HCT116 (cell line): Measurements from ENCODE around the gene GATAD1. TPM values are rescaled to one million over a fixed set of nuclear protein-coding genes. Genes with fewer than 3 reads are reported as not detected.

Experiments used
- ATAC-seq: fragments of 200-7000 bp; cut with Tn5 transposase; 2 replicates; pipeline ENCODE4 v1.9.1; 2020; ENCODE audit warnings: mild to moderate bottlenecking, moderate library complexity
- BruUV-seq: library from RNA; stranded (reverse); fragments of 400-500 nt; replicated peaks from 2 replicates; lab custom pipeline; 2021; lab: Mats Ljungman, UMichigan
- CTCF ChIA-PET: fragments of 300-600 bp; sonication (Branson Sonifier 250); formaldehyde crosslinking; loops from one replicate; lab custom pipeline; 2021; ENCODE audit warnings: antibody characterized with exemption; lab: Charles Lee
- POLR2A ChIA-PET: fragments of 300-600, 350-600 bp; sonication (Branson Sonifier 250); formaldehyde crosslinking; loops from one replicate; lab custom pipeline; 2021; ENCODE audit warnings: antibody characterized with exemption; lab: Charles Lee
- RAD21 ChIA-PET, 2 experiments: fragments of 300-600 bp; sonication (Branson Sonifier 250); formaldehyde crosslinking; loops; one replicate each; lab custom pipeline; 2023; ENCODE audit warnings: low total read pairs in 2 of 2; ENCODE audit not compliant: uncharacterized antibody in 2 of 2, unreplicated experiment in 2 of 2, low non-redundant PET in 1 of 2; lab: Charles Lee
- DNase-seq: peaks from one replicate; pipeline ENCODE4 v3.0.0-alpha.2; 2010; ENCODE audit warnings: low read depth, low spot score
- H2AFZ ChIP-seq: fragments of 200-600 bp; shearing (Covaris generic), sonication (generic); 2 replicates; pipeline ENCODE4 v1.6.1; 2017; ENCODE audit warnings: low read depth, mixed run types, mixed read lengths, antibody characterized with exemption, low read length; ENCODE audit not compliant: poor library complexity, severe bottlenecking
- H3K27ac ChIP-seq: 2 replicates; pipeline ENCODE4 v1.5.1; 2012; ENCODE audit warnings: low read depth, low read length
- H3K27me3 ChIP-seq: fragments of 200-600 bp; sonication (generic); 2 replicates; pipeline ENCODE4 v1.6.1; 2016; ENCODE audit warnings: mixed run types, low read length, mixed read lengths; ENCODE audit not compliant: insufficient read depth
- H3K36me3 ChIP-seq, 2 experiments: fragments of 200-500 bp in 1 of 2; fragments of 200-600 bp in 1 of 2; sonication (Bioruptor generic) in 1 of 2; sonication (generic) in 1 of 2; 2 replicates each; pipeline versions ENCODE4 v1.5.1 to v1.6.1; 2014 to 2016; ENCODE audit warnings: low read length in 2 of 2, inconsistent platforms in 1 of 2, mixed read lengths in 1 of 2, mixed run types in 1 of 2; ENCODE audit not compliant: insufficient read depth in 2 of 2, control insufficient read depth in 1 of 2
- H3K4me1 ChIP-seq, 2 experiments: fragments of 200-600 bp in 1 of 2; sonication (generic) in 1 of 2; 2 replicates each; pipeline versions ENCODE4 v1.5.1 to v1.6.1; 2012 to 2017; ENCODE audit warnings: low read length in 2 of 2, inconsistent platforms in 1 of 2, mild to moderate bottlenecking in 1 of 2, mixed read lengths in 1 of 2, mixed run types in 1 of 2, moderate library complexity in 1 of 2; ENCODE audit not compliant: insufficient read depth in 2 of 2, control insufficient read depth in 1 of 2
- H3K4me2 ChIP-seq: fragments of 200-600 bp; sonication (generic); 2 replicates; pipeline ENCODE4 v1.6.1; 2017; ENCODE audit warnings: mixed run types, low read length, mixed read lengths
- H3K4me3 ChIP-seq, 2 experiments: fragments of 200-600 bp in 1 of 2; sonication (generic) in 1 of 2; replicated peaks in 1 of 2; 2 replicates each; pipeline ENCODE4 v1.5.1; 2011 to 2016; ENCODE audit warnings: low read length in 2 of 2, control low read depth in 1 of 2, low read depth in 1 of 2, mild to moderate bottlenecking in 1 of 2, mixed read lengths in 1 of 2, mixed run types in 1 of 2
- H3K79me2 ChIP-seq: fragments of 200-600 bp; sonication (generic); 2 replicates; pipeline ENCODE4 v1.6.1; 2017; ENCODE audit warnings: mild to moderate bottlenecking, mixed run types, low read length, moderate library complexity, mixed read lengths; ENCODE audit not compliant: insufficient read depth
- H3K9ac ChIP-seq: fragments of 200-600 bp; sonication (generic); 2 replicates; pipeline ENCODE4 v1.6.1; 2016; ENCODE audit warnings: low read length, mixed read lengths
- H3K9me2 ChIP-seq: fragments of 200-600 bp; sonication (generic), shearing (Covaris generic); 2 replicates; pipeline ENCODE4 v1.6.1; 2017; ENCODE audit warnings: mixed run types, mild to moderate bottlenecking, moderate library complexity; ENCODE audit not compliant: insufficient read depth
- H3K9me3 ChIP-seq, 2 experiments: fragments of 200-500 bp in 1 of 2; fragments of 200-600 bp in 1 of 2; sonication (Bioruptor generic) in 1 of 2; sonication (generic) in 1 of 2; 2 replicates each; pipeline ENCODE4 v1.6.1; 2014 to 2017; ENCODE audit warnings: low read length in 2 of 2, mixed read lengths in 2 of 2, inconsistent platforms in 1 of 2, low read depth in 1 of 2, mild to moderate bottlenecking in 1 of 2, mixed run types in 1 of 2, moderate library complexity in 1 of 2; ENCODE audit not compliant: control insufficient read depth in 1 of 2, insufficient read depth in 1 of 2
- H4K20me1 ChIP-seq: fragments of 200-600 bp; sonication (generic), shearing (Covaris generic); 2 replicates; pipeline ENCODE4 v1.6.1; 2017; ENCODE audit warnings: mixed run types, mild to moderate bottlenecking, moderate library complexity; ENCODE audit not compliant: insufficient read depth
- ATF3 ChIP-seq: IDR thresholded peaks from 2 replicates; pipeline ENCODE4 v1.6.1; 2012
- CBX3 ChIP-seq: IDR thresholded peaks from 2 replicates; pipeline ENCODE4 v1.6.1; 2012; ENCODE audit warnings: low read depth
- CEBPB ChIP-seq: IDR thresholded peaks from 2 replicates; pipeline ENCODE4 v1.6.1; 2012; ENCODE audit warnings: low read depth
- CTCF ChIP-seq, 3 experiments: fragments of 200-600 bp in 1 of 3; sonication (generic) in 1 of 3; IDR thresholded peaks in 2 of 3; conservative IDR thresholded peaks in 1 of 3; 2 replicates each; pipeline ENCODE4 v1.5.1; 2012 to 2017; ENCODE audit warnings: low read depth in 2 of 3, low read length in 2 of 3, antibody characterized with exemption in 1 of 3, borderline replicate concordance in 1 of 3, control low read depth in 1 of 3, mild to moderate bottlenecking in 1 of 3, mixed read lengths in 1 of 3, mixed run types in 1 of 3, moderate library complexity in 1 of 3; ENCODE audit not compliant: insufficient read depth in 1 of 3
- EGR1 ChIP-seq: IDR thresholded peaks from 2 replicates; pipeline ENCODE4 v1.6.1; 2012; ENCODE audit warnings: low read depth
- EZH2phosphoT487 ChIP-seq: fragments of 200-600 bp; IDR thresholded peaks from 2 replicates; pipeline ENCODE4 v1.6.1; 2018; ENCODE audit warnings: antibody characterized with exemption, borderline replicate concordance
- JUND ChIP-seq: IDR thresholded peaks from 2 replicates; pipeline ENCODE4 v1.6.1; 2012
- POLR2A ChIP-seq: IDR thresholded peaks from 2 replicates; pipeline ENCODE4 v1.7.0; 2011; ENCODE audit warnings: borderline replicate concordance; ENCODE audit not compliant: insufficient read depth, insufficient read length; ENCODE audit errors: extremely low read depth
- POLR2AphosphoS5 ChIP-seq: IDR thresholded peaks from 2 replicates; pipeline ENCODE4 v1.6.1; 2011; ENCODE audit warnings: mild to moderate bottlenecking, low read depth, low read length, moderate library complexity
- RAD21 ChIP-seq: IDR thresholded peaks from 2 replicates; pipeline ENCODE4 v1.6.1; 2012; ENCODE audit warnings: low read depth, mild to moderate bottlenecking
- REST ChIP-seq: IDR thresholded peaks from 2 replicates; pipeline ENCODE4 v1.6.1; 2012; ENCODE audit warnings: low read depth
- SIN3A ChIP-seq: IDR thresholded peaks from 2 replicates; pipeline ENCODE4 v1.6.1; 2012; ENCODE audit warnings: low read depth
- SP1 ChIP-seq: IDR thresholded peaks from 2 replicates; pipeline ENCODE4 v1.6.1; 2012; ENCODE audit warnings: low read depth
- SRF ChIP-seq: IDR thresholded peaks from 2 replicates; pipeline ENCODE4 v1.6.1; 2012; ENCODE audit warnings: low read depth
- TCF7L2 ChIP-seq: IDR thresholded peaks from 2 replicates; pipeline ENCODE4 v1.7.0; 2011; ENCODE audit warnings: borderline replicate concordance, inconsistent platforms; ENCODE audit not compliant: insufficient read depth, insufficient read length; ENCODE audit errors: extremely low read depth
- ZBTB33 ChIP-seq: IDR thresholded peaks from 2 replicates; pipeline ENCODE4 v1.6.1; 2011; ENCODE audit warnings: mild to moderate bottlenecking, low read length, moderate library complexity; ENCODE audit not compliant: insufficient replicate concordance; ENCODE audit errors: extremely low read depth
- ZNF274 ChIP-seq: fragments of 200-500 bp; sonication (Bioruptor generic); IDR thresholded peaks from 2 replicates; pipeline ENCODE4 v1.6.1; 2014; ENCODE audit warnings: mild to moderate bottlenecking, low read depth, low read length, inconsistent platforms
- intact Hi-C: fragments of 100-400 bp; cut with micrococcal nuclease; formaldehyde crosslinking; loops from 2 replicates; pipeline ENCODE4 v1.10.0; 2022
- total RNA-seq: library from RNA; stranded (reverse); gene quantifications from one replicate; pipeline ENCODE4 v1.2.1, GENCODE V29; 2021; ENCODE audit not compliant: unreplicated experiment

The GATAD1 gene
- total RNA-seq, 1 experiment from 2014 or later: 23.9 TPM

- CTCF ChIA-PET: no interaction called here
These were observed 14.3 kb upstream of the GATAD1 start for GRCh38 chr7:92433019-92433418.

More at GRCh38 chr7:92433019-92433418, 14.3 kb upstream of the GATAD1 start:
- no peak overlapping the region for H3K9ac ChIP-seq
- H4K20me1 ChIP-seq: no peaks in the 10 kb centered on the region
- ChIA-PET RAD21 (no interaction called here), POLR2A (no interaction called here)
- H3K36me3 ChIP-seq: no peaks in the 10 kb centered on the region
- no peak overlapping the region for H3K4me3 ChIP-seq
- H2AFZ ChIP-seq: no peak overlapping the region
- no TSS peak for BruUV-seq
- TF ChIP-seq SRF: no peak
- no peak for TF ChIP-seq ZNF274
- no peak for TF ChIP-seq ATF3
- TF ChIP-seq EZH2phosphoT487: no peak
- TF ChIP-seq POLR2A: no peak
- no peak for TF ChIP-seq CTCF (IDR thresholded peaks at IDR 0.05 in 2 of 3, conservative IDR thresholded peaks at IDR 0.05 in 1 of 3; ENCODE audit: borderline replicate concordance in 1 of 3, insufficient read depth in 1 of 3, low read depth in 2 of 3, low read length in 2 of 3)
- TF ChIP-seq SP1: no peak
- no peak for TF ChIP-seq TCF7L2
- TF ChIP-seq POLR2AphosphoS5: no peak
- TF ChIP-seq ZBTB33: no peak
- no peak for TF ChIP-seq SIN3A
- TF ChIP-seq REST: no peak
- TF ChIP-seq EGR1: no peak
- TF ChIP-seq CEBPB: no peak
- no peak for TF ChIP-seq RAD21
- no peak for TF ChIP-seq JUND
- no peak for TF ChIP-seq CBX3
- no peaks in the 10 kb centered on the region for H3K9me3 ChIP-seq
- H3K4me1 ChIP-seq: no peaks in the 10 kb centered on the region
- no peak overlapping the region for H3K4me2 ChIP-seq
- ATAC-seq (no peak), DNase-seq (no peak)
- no peaks in the 10 kb centered on the region for H3K27me3 ChIP-seq
- no peak overlapping the region for H3K27ac ChIP-seq
- H3K9me2 ChIP-seq: no peaks in the 10 kb centered on the region
- H3K79me2 ChIP-seq: no peaks in the 10 kb centered on the region
- intact Hi-C loops: no loop called here
